ENCODE results near the gene ERFE.
A peak's percentile ranks its signal among the peaks of the same experiment; 100 is the strongest.

The ERFE gene

GRCh38 chr2:238161291-238162051 is 2.7 kb downstream of the ERFE start:
- DNase-seq (ENCODE audit: low spot score), result no peak
- Histone ChIP-seq H3K18ac (ENCODE audit: low read length) (no peak overlapping the region), H3K4ac (ENCODE audit: low read length) (no peak overlapping the region), H2BK15ac (ENCODE audit: low read length) (no peak overlapping the region), H3K4me3 (ENCODE audit: low read length in 2 of 2) (no peak overlapping the region), H3K27ac (replicated peaks; ENCODE audit: low read length) (no peak overlapping the region), H3K79me1 (ENCODE audit: low read depth, low read length) (peaks cover 3% of the 10 kb centered on the region), H3K36me3 (replicated peaks in 1 of 2; ENCODE audit: control insufficient read depth in 2 of 2, insufficient read depth in 2 of 2, low read length in 2 of 2) (no peaks in the 10 kb centered on the region), H3K23ac (ENCODE audit: low read depth, low read length, poor library complexity) (no peak overlapping the region), H2BK120ac (ENCODE audit: low read depth, low read length) (no peak overlapping the region), H3K4me2 (ENCODE audit: insufficient read depth, low read length, poor library complexity, severe bottlenecking) (no peak overlapping the region), H4K8ac (ENCODE audit: low read depth, low read length) (peak overlapping the region; percentile 65), H4K91ac (ENCODE audit: low read depth, low read length, poor library complexity) (no peak overlapping the region), H2BK12ac (ENCODE audit: low read length) (peak overlapping the region; percentile 58), H3K9me3 (replicated peaks in 1 of 2; ENCODE audit: control insufficient read depth in 2 of 2, insufficient read depth in 1 of 2, low read depth in 1 of 2, low read length in 2 of 2) (no peaks in the 10 kb centered on the region), H2BK5ac (ENCODE audit: low read length) (no peak overlapping the region), H2AFZ (ENCODE audit: low read length) (no peak overlapping the region), H2AK5ac (ENCODE audit: low read depth, low read length) (peak overlapping the region; percentile 28), H3K14ac (ENCODE audit: low read length) (no peak overlapping the region), H3K4me1 (ENCODE audit: control insufficient read depth in 2 of 2, insufficient read depth in 1 of 2, low read depth in 1 of 2, low read length in 2 of 2) (peaks cover 2 to 4% of the 10 kb centered on the region in 2 donors), H3K9ac (ENCODE audit: low read depth, low read length, poor library complexity) (no peak overlapping the region), H3K27me3 (ENCODE audit: control insufficient read depth in 3 of 3, insufficient read depth in 3 of 3, low read depth in 1 of 3, low read length in 3 of 3) (peaks cover 18 to 71% (median 23%) of the 10 kb centered on the region in 3 experiments)
- no CpG with 5 or more reads among the region's 21 CpGs for WGBS, 2 donors (ENCODE audit: extremely low coverage in 2 of 2, insufficient read length in 2 of 2, insufficient replicate concordance in 1 of 2)

DNA sequence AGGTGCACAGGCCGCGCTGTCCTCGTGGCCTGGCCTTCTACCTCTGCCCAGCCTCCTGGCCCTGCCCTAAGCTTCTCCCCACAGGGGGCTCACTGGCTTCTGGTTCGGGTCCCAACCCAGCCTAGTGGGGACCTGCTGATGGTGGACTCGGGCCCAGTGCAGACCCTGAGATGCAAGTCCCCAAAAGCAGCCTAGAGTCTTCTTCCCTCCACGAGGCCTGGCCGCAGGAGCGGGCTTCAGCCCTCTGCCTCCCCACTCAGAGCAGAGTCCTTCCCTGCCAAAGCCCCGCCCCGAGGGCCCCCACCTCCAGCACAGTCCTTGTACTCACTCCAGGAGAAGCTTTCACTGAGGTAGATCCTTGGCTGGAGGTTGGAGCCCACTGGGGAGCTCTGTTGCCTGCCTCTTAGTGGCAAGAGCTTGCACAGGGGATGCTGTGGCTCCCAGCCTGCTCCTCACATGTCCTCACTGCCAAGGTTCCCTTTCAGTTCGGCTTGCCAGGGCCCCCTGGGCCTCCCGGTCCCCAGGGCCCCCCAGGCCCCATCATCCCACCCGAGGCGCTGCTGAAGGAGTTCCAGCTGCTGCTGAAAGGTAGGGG is 3.6 kb downstream of the ERFE start:
- Histone ChIP-seq H2BK120ac (ENCODE audit: low read depth, low read length) (no peak overlapping the region), H2BK15ac (ENCODE audit: low read length) (no peak overlapping the region), H3K23ac (ENCODE audit: low read depth, low read length, poor library complexity) (peak overlapping the region; percentile 20), H3K18ac (ENCODE audit: low read length) (no peak overlapping the region), H3K27me3 (ENCODE audit: control insufficient read depth in 3 of 3, insufficient read depth in 3 of 3, low read depth in 1 of 3, low read length in 3 of 3) (peaks cover 18 to 71% (median 23%) of the 10 kb centered on the region in 3 experiments), H2AFZ (ENCODE audit: low read length) (no peak overlapping the region), H3K9me3 (replicated peaks in 1 of 2; ENCODE audit: control insufficient read depth in 2 of 2, insufficient read depth in 1 of 2, low read depth in 1 of 2, low read length in 2 of 2) (no peaks in the 10 kb centered on the region), H3K14ac (ENCODE audit: low read length) (peak overlapping the region; percentile 83), H3K4me3 (ENCODE audit: low read length in 2 of 2) (no peak overlapping the region), H3K4me2 (ENCODE audit: insufficient read depth, low read length, poor library complexity, severe bottlenecking) (no peak overlapping the region), H4K91ac (ENCODE audit: low read depth, low read length, poor library complexity) (no peak overlapping the region), H3K79me1 (ENCODE audit: low read depth, low read length) (peaks cover 3% of the 10 kb centered on the region), H3K27ac (replicated peaks; ENCODE audit: low read length) (no peak overlapping the region), H2BK5ac (ENCODE audit: low read length) (no peak overlapping the region), H2BK12ac (ENCODE audit: low read length) (no peak overlapping the region), H3K36me3 (replicated peaks in 1 of 2; ENCODE audit: control insufficient read depth in 2 of 2, insufficient read depth in 2 of 2, low read length in 2 of 2) (peaks cover 0 to 5% of the 10 kb centered on the region in 2 donors), H2AK5ac (ENCODE audit: low read depth, low read length) (peak overlapping the region; percentile 84), H3K4ac (ENCODE audit: low read length) (no peak overlapping the region), H3K4me1 (ENCODE audit: control insufficient read depth in 2 of 2, insufficient read depth in 1 of 2, low read depth in 1 of 2, low read length in 2 of 2) (peaks cover 2 to 4% of the 10 kb centered on the region in 2 donors), H3K9ac (ENCODE audit: low read depth, low read length, poor library complexity) (no peak overlapping the region), H4K8ac (ENCODE audit: low read depth, low read length) (no peak overlapping the region)
- DNase-seq (ENCODE audit: low spot score), result no peak
- no CpG with 5 or more reads among the region's 14 CpGs for WGBS, 2 donors (ENCODE audit: extremely low coverage in 2 of 2, insufficient read length in 2 of 2, insufficient replicate concordance in 1 of 2)

DNA sequence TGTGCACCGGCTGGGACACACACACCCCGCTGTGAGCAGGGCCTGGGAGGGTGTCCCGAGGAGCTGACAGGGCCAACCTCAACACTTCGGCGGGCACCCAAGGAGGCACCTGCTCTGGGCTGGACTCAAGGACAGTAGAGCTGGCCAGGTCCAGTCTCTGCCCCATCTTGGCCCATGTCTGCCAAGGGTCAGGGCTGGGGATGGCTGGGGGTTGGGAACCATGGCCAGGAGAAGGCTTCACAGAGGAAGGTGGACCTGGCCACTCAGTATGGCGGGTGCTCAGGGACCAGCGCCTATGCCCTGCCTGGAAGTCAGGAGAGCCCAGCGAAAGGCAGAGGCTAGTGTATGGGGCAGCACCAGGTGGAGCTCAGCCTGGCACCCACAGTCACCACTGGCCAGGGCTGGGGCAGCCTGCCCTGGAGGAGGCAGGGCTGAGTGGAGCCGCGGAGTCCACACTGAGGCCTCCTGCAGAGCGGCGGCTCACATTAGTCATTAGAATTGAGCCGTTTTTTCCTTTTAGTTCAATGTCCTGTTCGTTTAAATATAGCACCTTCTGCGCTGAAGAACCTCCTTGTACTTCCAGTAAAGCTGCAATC is 4.2 kb downstream of the ERFE start:
- WGBS, 2 donors (ENCODE audit: extremely low coverage in 2 of 2, insufficient read length in 2 of 2, insufficient replicate concordance in 1 of 2), result no CpG with 5 or more reads among the region's 15 CpGs
- Histone ChIP-seq H2AK5ac (ENCODE audit: low read depth, low read length) (no peak overlapping the region), H3K27me3 (ENCODE audit: control insufficient read depth in 3 of 3, insufficient read depth in 3 of 3, low read depth in 1 of 3, low read length in 3 of 3) (peaks cover 18 to 66% (median 23%) of the 10 kb centered on the region in 3 experiments), H3K4me3 (ENCODE audit: low read length in 2 of 2) (no peak overlapping the region), H4K91ac (ENCODE audit: low read depth, low read length, poor library complexity) (no peak overlapping the region), H2BK12ac (ENCODE audit: low read length) (no peak overlapping the region), H3K4me2 (ENCODE audit: insufficient read depth, low read length, poor library complexity, severe bottlenecking) (no peak overlapping the region), H3K79me1 (ENCODE audit: low read depth, low read length) (peaks cover 3% of the 10 kb centered on the region), H3K9ac (ENCODE audit: low read depth, low read length, poor library complexity) (no peak overlapping the region), H2BK15ac (ENCODE audit: low read length) (no peak overlapping the region), H3K18ac (ENCODE audit: low read length) (no peak overlapping the region), H2BK5ac (ENCODE audit: low read length) (no peak overlapping the region), H4K8ac (ENCODE audit: low read depth, low read length) (no peak overlapping the region), H2BK120ac (ENCODE audit: low read depth, low read length) (no peak overlapping the region), H3K14ac (ENCODE audit: low read length) (peak overlapping the region; percentile 83), H3K4ac (ENCODE audit: low read length) (no peak overlapping the region), H3K36me3 (replicated peaks in 1 of 2; ENCODE audit: control insufficient read depth in 2 of 2, insufficient read depth in 2 of 2, low read length in 2 of 2) (peaks cover 3 to 11% of the 10 kb centered on the region in 2 donors), H3K23ac (ENCODE audit: low read depth, low read length, poor library complexity) (peak overlapping the region; percentile 20), H3K4me1 (ENCODE audit: control insufficient read depth in 2 of 2, insufficient read depth in 1 of 2, low read depth in 1 of 2, low read length in 2 of 2) (peaks cover 2 to 4% of the 10 kb centered on the region in 2 donors), H3K9me3 (replicated peaks in 1 of 2; ENCODE audit: control insufficient read depth in 2 of 2, insufficient read depth in 1 of 2, low read depth in 1 of 2, low read length in 2 of 2) (no peaks in the 10 kb centered on the region), H2AFZ (ENCODE audit: low read length) (no peak overlapping the region), H3K27ac (replicated peaks; ENCODE audit: low read length) (no peak overlapping the region)
- DNase-seq (ENCODE audit: low spot score), result no peak
